ENCODE data around the gene NAXD.
"Not testable (repeated sequence)": the region's sequence is repeated elsewhere in the genome, so short reads cannot be mapped to it uniquely, and the experiment has no call there.

NAXD gene

DNA sequence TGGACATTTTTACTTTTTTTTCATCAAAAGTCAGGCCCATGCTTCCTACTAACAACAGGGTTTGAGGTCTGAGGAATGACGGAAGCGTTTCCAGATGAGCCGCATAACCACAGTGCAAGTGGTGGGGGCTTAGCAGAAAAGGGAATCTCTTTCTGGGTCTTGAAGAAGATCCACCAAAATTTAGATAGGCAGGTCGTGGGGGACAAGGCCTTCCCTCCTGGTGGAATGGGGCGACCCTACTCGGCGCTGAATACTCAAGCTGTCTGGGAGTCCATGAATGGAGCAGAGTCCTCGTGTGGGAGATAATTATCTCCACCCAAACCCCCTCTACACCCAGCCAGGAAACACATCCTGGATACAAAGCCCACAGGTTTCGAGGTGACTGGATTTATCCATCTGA is 53.7 kb downstream of the NAXD start:
- no peak for DNase-seq

DNA sequence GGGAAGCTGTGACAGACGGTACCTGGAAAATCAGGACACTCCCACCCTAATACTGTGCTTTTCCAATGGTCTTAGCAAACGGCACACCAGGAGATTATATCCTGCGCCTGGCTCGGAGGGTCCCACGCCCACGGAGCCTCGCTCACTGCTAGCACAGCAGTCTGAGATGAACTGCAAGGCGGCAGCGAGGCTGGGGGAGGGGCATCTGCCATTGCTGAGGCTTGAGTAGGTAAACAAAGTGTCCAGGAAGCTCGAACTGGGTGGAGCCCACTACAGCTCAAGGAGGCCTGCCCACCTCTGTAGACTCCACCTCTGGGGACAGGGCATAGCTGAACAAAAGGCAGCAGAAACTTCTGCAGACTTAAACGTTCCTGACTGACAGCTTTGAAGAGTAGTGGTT is 54.5 kb downstream of the NAXD start:
- not testable (repeated sequence) for DNase-seq

DNA sequence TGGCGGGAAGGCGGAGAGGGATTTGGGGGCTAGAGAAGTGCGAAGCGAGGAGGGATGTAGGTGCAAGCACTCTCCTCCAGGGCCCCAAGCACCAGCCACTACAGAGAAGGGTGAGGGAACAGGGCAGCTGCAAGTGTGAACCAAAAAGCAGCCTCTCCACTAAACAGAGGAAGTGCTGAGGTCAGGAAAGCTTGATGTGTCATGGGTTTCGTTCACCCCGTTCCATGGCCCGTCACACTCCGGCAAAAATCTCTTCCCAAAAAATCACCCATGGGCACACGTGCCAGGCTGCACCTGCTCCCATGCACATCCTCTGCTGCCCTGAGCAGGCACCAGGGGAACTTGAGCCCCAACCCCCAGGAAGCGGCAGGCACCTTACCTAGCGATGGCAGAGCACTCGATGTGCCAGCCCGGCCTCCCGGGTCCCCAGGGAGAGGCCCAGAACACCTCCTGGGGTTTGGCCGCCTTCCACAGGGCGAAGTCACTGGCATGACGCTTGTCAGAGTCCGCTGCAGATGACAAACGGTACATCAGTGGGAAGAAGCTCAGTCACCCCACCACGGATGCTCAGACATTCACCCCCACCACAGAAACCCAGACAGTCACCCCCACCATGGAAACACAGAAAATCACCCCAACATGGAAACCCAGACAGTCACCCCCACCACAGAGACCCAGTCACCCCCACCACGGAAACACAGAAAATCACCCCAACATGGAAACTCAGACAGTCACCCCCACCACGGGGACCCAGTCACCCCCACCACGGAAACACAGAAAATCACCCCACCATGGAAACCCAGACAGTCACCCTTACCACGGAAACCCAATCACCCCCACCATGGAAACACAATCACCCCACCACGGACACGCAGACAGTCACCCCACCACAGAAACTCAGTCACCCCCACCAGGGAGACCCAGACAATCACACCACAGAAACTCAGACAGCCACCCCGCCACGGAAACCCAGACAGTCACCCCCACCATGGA is 61.5 kb downstream of the NAXD start:
- no peak for DNase-seq

DNA sequence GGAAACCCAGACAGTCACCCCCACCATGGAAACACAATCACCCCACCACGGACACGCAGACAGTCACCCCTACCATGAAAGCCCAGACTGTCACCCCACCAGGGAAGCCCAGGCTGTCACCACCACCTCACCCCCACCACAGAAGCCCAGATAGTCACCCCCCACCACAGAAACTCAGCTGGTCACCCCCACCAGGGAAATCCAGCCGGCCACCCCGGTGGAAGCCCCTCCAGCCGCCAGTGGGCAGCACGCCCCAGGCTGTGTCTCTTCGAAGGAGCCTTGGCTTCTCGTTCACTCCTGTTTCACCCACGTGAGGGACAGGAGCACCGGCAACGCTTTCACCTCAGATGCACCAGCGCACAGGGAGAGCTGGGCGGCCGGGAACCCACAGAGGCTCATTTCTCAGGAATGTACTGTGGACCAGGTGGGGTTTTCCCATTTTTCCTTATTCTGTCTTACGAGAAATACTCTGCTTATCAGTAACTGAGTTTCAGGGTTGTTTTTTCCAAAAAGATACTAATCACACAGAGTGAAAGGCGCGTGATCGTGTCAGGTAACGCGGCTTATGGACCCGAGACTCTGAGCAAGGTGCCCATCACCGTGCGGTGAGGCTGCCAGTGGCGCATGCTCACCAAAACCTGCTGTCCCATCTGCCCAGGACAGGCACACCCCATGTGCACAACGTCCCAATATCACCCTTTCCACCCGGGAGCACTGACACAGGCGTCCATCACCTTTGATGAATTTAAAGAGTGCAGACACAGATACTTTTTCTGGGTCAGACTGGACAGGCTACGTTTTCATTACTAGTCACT is 62.6 kb downstream of the NAXD start:
- no peak for DNase-seq

DNA sequence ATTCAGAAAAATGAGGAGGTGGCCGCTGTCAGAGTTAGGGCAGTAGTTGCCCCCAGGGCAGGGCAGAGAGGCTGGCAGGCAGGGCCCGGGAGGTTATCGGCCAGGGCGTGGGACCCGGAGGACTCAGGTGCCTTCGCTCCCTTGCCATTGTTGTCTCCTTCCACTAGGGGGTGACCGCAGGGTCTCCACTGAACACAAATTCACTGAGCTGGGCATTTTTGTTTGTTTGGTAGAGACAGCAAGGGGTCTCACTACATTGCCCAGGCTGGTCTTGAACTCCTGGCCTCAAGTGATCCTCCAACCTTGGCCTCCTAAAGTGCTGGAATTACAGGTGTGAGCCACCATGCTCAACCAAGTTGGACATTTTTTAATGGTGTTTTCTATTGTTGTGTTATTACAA is 65.5 kb downstream of the NAXD start:
- DNase-seq: no peak

DNA sequence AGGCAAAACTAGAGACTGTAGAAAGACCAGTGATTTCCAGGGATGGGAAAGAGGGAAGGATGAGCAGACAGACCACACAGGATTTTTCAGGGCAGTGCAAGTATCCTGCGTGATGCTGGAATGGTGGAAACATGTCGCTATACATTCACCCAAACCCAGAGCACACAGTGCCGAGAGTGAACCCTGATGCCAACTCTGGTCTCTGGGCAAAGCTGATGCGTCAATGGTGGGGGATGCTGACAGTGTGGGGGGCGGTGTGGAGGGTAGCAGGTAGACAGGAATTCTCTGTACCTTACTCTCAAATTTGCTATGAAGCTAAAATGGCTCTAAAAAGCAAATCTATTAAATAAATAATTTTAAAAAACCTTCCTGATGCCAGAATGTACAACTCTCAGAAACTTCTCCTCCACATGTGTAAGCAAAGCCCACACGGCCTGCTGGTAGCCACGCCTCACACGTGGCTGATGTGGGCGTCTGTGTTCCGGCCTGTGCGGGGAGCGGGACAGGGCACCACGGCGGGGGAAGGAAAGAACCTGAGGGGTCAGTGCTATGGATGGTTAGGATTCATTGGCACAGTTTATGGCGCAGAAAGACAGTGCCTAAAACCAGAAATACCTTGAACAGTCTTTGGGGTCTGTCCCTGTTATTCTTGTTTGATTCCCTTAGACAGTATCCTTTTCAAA is 66.7 kb downstream of the NAXD start:
- DNase-seq: no peak

DNA sequence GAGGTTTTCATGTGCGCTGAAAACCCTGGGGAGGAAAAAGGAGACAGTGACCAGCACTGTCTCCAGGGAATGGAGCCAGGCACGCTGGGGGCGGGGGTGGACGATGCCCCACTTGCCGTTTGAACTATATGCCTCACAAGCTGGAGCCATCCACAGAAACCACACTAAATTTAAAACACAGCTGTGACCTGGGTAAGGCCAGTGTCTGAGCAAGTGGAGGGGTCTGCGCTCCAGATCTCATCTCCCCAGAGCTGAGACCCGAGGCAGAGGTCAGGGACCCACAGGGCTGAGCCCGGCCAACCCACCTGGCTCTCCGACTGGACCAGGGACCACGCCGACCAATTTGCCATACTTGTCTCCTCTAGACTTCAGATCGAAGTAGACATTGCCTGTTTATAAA is 67.4 kb downstream of the NAXD start:
- no peak for DNase-seq

DNA sequence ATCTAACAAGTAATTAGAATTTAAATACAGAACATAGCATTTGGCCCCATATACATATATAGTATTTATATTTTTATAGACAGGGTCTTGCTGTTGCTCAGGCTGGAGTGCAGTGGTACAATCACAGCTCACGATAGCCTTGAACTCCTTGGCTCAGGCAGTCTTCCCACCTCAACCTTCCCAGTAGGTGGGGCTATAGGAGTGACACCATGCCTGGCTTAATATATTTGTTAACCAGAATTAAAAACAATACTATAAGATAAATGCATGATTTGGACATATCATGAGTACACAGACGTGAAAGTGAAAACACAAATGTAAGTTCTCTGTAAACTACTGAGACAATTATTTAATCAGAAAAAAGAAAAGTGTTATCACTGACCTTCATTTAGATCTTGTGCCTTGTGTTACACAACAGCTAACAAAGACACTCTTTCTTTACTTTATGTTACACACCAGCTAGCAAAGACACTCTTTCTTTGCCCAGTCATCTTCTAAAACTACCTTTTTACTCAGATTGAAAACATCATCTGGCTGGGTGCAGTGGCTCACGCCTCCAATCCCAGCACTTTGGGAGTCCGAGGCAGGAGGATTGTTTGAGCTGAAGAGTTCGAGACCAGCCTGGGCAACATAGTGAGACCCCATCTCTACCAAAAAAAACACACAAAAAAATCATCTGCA is 68.0 kb downstream of the NAXD start:
- no peak for DNase-seq

DNA sequence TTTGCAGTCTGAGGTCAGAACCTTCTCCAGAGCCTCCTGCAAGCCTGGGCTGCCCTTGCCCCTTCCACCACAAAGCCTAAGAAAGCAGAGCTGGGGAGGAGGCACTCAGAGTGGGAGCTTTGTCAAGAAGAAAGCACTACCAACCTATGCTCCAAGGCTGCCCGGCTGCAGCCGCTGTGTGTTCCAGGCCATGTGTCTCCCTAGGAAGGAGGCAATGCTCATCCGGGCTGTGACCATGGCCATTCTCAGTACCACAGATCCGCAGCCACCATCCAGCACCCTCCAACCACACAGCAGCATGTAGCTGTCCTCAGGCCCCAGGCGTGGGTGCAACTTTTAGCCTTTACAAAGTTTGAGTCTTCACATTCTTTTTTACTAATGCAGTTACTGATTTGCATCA is 68.6 kb downstream of the NAXD start:
- no peak for DNase-seq

DNA sequence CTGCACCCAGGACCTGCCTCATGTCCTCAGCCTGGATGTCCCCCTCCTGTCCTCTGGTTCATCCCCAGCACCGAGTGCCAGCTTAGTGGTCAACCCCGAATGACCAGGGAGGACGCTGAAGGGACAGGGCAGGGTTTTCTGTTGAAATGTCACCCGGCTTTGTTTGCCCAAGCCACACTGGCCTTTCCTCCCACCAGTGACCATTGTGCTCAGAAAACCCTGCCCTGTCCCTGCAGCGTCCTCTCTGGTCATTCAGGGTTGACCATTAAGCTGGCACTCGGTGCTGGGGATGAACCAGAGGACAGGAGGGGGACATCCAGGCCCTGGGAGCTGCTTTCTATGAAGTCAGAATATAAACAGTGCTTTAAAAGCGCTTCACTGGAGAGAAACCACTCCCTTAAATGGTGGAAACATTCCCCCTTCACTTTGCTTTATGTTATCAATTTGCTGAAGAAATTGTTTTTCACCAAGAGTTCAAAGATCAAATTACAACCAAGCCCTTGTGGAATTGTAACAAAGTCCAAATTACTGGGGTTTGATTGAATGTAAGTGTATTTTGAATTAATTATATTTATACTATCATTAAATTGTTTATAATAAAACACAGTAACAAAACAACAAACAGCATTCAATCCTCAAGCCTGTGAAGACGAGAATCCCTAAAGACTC is 69.2 kb downstream of the NAXD start:
- no peak for DNase-seq

DNA sequence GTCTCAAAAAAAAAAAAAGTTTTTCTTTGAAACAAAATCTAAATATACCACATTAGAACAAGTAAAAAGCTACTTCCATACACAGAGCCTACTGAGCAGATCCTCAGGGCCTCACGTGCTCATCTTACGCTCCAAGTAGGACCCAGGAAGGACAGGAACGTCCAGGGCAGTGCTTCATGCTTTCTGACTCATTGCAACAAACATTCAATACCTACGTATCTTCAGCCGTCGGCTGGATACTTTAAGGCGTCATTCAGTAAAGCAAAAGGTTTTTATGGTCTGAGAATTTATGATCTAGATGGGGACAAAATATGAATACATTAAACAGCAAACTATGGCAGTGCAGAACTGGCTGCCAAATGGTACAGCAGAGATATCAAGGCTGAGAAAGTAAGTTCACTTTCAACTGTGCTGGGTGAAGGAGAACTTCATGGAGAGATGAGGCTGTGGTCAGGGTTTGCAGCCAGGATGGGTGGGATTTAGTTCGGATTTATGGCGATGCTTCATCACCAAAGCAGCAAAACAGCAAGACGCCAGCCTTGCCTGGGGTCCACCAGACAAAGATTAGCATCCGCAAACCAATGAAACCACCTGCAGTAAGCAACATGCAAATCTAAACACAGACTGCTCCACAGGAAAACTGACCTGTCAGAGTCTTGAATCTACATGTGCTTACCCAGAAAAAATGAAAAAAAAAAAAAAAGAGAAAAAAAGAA is 70.1 kb downstream of the NAXD start:
- DNase-seq: no peak

DNA sequence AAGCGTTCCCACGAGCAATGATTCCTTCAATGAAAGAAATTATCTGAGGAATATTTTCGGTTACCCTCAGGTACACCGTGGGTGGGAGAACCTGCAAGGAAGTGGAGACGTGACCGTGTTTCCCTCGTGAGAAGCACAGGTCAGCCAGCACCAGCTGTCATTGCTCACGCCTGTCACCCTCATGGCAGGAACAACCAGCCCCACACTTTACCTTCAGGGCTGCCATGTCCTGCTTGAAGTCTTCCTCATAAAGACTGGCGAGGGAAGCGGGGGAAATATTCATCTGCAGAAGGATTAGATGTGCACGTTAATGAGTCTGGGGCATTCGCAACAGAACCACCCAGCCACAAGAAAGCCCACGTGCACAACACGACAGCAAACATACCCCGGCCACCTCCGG is 72.4 kb downstream of the NAXD start:
- no peak for DNase-seq

DNA sequence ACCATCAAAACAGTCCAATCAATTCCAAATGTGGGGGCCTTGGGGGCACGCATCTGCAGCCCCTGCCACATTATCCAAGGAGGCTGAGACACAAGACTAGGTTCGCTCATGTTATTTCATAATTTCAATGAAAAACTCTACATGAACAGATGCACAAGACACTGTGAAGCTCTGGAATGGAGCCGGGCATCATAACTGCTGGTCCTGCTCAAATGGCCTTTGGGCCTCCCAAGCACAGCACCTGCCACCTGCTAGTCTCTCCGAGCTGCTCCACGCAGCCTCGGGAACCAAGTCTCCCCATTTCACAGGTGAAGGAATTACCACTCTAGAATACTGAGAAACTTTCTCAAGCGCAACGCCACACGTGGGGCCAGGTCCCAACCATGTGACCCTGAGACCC is 73.7 kb downstream of the NAXD start:
- DNase-seq: no peak
